Endothelial cell of umbilical vein (primary cell): ENCODE data around the gene URM1. TPM values are rescaled to one million over a fixed set of nuclear protein-coding genes. Genes with fewer than 3 reads are reported as not detected.

ENCODE experiments used
- BruUV-seq: library from RNA; stranded (reverse); fragments of 400-500 nt; replicated peaks from 2 replicates; lab custom pipeline; 2021; lab: Mats Ljungman, UMichigan
- CTCF ChIA-PET: fragments of 300-600, 350-600 bp; sonication (Branson Sonifier 250); formaldehyde crosslinking; loops from one replicate; lab custom pipeline; 2021; ENCODE audit warnings: antibody characterized with exemption, inconsistent platforms; lab: Charles Lee
- POLR2A ChIA-PET: fragments of 300-600, 350-600 bp; sonication (Branson Sonifier 250); formaldehyde crosslinking; loops from one replicate; lab custom pipeline; 2021; ENCODE audit warnings: antibody characterized with exemption, inconsistent platforms; lab: Charles Lee
- DNase-seq: peaks from one replicate; pipeline ENCODE4 v3.0.0-alpha.2; 2011; ENCODE audit warnings: low read depth, low spot score
- FAIRE-seq: peaks from 2 replicates; lab custom pipeline; 2011; peaks lifted over from hg19 to GRCh38; lab: Jason Lieb, UNC
- H2AFZ ChIP-seq: 2 replicates; pipeline ENCODE4 v1.6.0; 2012; ENCODE audit warnings: low read depth, low read length, control low read depth, inconsistent platforms
- H3K27ac ChIP-seq: 2 replicates; pipeline ENCODE4 v1.5.1; 2011; ENCODE audit warnings: low read depth, mild to moderate bottlenecking, control low read depth, low read length, moderate library complexity; ENCODE audit not compliant: insufficient read depth
- H3K27me3 ChIP-seq, 2 experiments: 2 replicates each; pipeline versions ENCODE4 v1.6.0 to v1.6.1; 2011; ENCODE audit warnings: low read length in 2 of 2, mixed read lengths in 1 of 2; ENCODE audit not compliant: control insufficient read depth in 2 of 2, insufficient read depth in 2 of 2
- H3K36me3 ChIP-seq, 2 experiments: 2 replicates in 1 of 2; 3 replicates in 1 of 2; pipeline ENCODE4 v1.5.1; 2011; ENCODE audit warnings: low read length in 2 of 2, mild to moderate bottlenecking in 1 of 2, moderate library complexity in 1 of 2; ENCODE audit not compliant: control insufficient read depth in 2 of 2, insufficient read depth in 2 of 2; ENCODE audit errors: extremely low read depth in 1 of 2
- H3K4me1 ChIP-seq: 3 replicates; pipeline ENCODE4 v1.5.1; 2011; ENCODE audit warnings: mild to moderate bottlenecking, low read length; ENCODE audit not compliant: control insufficient read depth, insufficient read depth; ENCODE audit errors: extremely low read depth
- H3K4me2 ChIP-seq: 2 replicates; pipeline ENCODE4 v1.6.1; 2011; ENCODE audit warnings: low read length, control low read depth, mixed read lengths; ENCODE audit not compliant: insufficient read depth
- H3K4me3 ChIP-seq, 3 experiments: fragments of 200-600 bp in 1 of 3; sonication (generic), shearing (Covaris generic) in 1 of 3; replicated peaks in 1 of 3; 2 replicates each; pipeline ENCODE4 v1.5.1; 2011 to 2016; ENCODE audit warnings: control low read depth in 3 of 3, low read length in 3 of 3, mild to moderate bottlenecking in 2 of 3, inconsistent platforms in 1 of 3, low read depth in 1 of 3, moderate library complexity in 1 of 3; ENCODE audit not compliant: insufficient read depth in 1 of 3
- H3K79me2 ChIP-seq: 2 replicates; pipeline ENCODE4 v1.6.0; 2012; ENCODE audit warnings: low read length, inconsistent platforms; ENCODE audit not compliant: control insufficient read depth, insufficient read depth
- H3K9ac ChIP-seq: replicated peaks from 2 replicates; pipeline ENCODE3; 2011; ENCODE audit warnings: low read length, control low read depth; ENCODE audit not compliant: insufficient read depth; ENCODE audit errors: extremely low read depth
- H3K9me1 ChIP-seq: replicated peaks from 3 replicates; pipeline ENCODE4 v1.6.0; 2011; ENCODE audit warnings: mild to moderate bottlenecking, low read length; ENCODE audit not compliant: control insufficient read depth, insufficient read depth; ENCODE audit errors: extremely low read depth
- H3K9me3 ChIP-seq: replicated peaks from 2 replicates; pipeline ENCODE4 v1.5.1; 2012; ENCODE audit warnings: low read length, inconsistent platforms; ENCODE audit not compliant: control insufficient read depth, insufficient read depth
- H4K20me1 ChIP-seq: replicated peaks from 2 replicates; pipeline ENCODE3; 2011; ENCODE audit warnings: mild to moderate bottlenecking, low read length; ENCODE audit not compliant: control insufficient read depth, insufficient read depth; ENCODE audit errors: extremely low read depth
- EZH2 ChIP-seq: IDR thresholded peaks from 2 replicates; pipeline ENCODE4 v1.6.1; 2012; ENCODE audit warnings: borderline replicate concordance, low read depth, mild to moderate bottlenecking, moderate library complexity, low read length, inconsistent platforms; ENCODE audit not compliant: severe bottlenecking
- FOS ChIP-seq: IDR thresholded peaks from 2 replicates; pipeline ENCODE4 v1.6.1; 2011; ENCODE audit warnings: mild to moderate bottlenecking, low read length, moderate library complexity, borderline replicate concordance; ENCODE audit not compliant: insufficient read depth
- GATA2 ChIP-seq: IDR thresholded peaks from 2 replicates; pipeline ENCODE4 v1.7.0; 2011; ENCODE audit warnings: low read depth, mild to moderate bottlenecking, moderate library complexity, mixed read lengths, low read length; ENCODE audit not compliant: insufficient read length, insufficient read depth
- JUN ChIP-seq: IDR thresholded peaks from 2 replicates; pipeline ENCODE4 v1.6.1; 2011; ENCODE audit warnings: borderline replicate concordance, low read depth; ENCODE audit not compliant: insufficient read length, insufficient read depth
- MYC ChIP-seq: IDR thresholded peaks from one replicate; pipeline ENCODE4 v1.6.1; 2011; ENCODE audit warnings: mild to moderate bottlenecking, low read depth, low read length
- POLR2A ChIP-seq: IDR thresholded peaks from 2 replicates; pipeline ENCODE4 v1.6.1; 2012; ENCODE audit warnings: low read depth, mild to moderate bottlenecking, control low read depth, low read length
- POLR2AphosphoS5 ChIP-seq: IDR thresholded peaks from 2 replicates; pipeline ENCODE4 v1.6.1; 2012; ENCODE audit warnings: low read depth, mild to moderate bottlenecking, control low read depth, low read length, moderate library complexity; ENCODE audit not compliant: insufficient read depth
- dilution Hi-C: fragments of 300-500 bp; cut with MboI; formaldehyde crosslinking; loops from one replicate; pipeline ENCODE4 v1.15.0; 2019; ENCODE audit warnings: low sequenced_read_pairs; ENCODE audit not compliant: extremely low pct_ligation_motif_present
- intact Hi-C: fragments of 100-400 bp; cut with micrococcal nuclease; formaldehyde crosslinking; loops from one replicate; pipeline ENCODE4 v1.10.0; 2022
- polyA plus RNA-seq, 4 experiments: library from polyadenylated mRNA; depleted of rRNA in 3 of 4; stranded (reverse) in 3 of 4; unstranded in 1 of 4; fragments of >200 nt; gene quantifications; 2 replicates each; pipeline versions ENCODE4 v1.2.1 to v1.2.3, GENCODE V29; 2011 to 2012; ENCODE audit warnings: missing spikeins in 1 of 4
- total RNA-seq: library from RNA; stranded (reverse); gene quantifications from 2 replicates; pipeline ENCODE4 v1.2.3, GENCODE V29; 2021
- TF ChIP-seq, protein P1 (sequence below), 2 donors: IDR thresholded peaks; 1 replicate in 1 of 2; 2 replicates in 1 of 2; pipeline ENCODE4 v1.5.1; 2011; ENCODE audit warnings: low read length in 2 of 2, mild to moderate bottlenecking in 2 of 2, moderate library complexity in 2 of 2, control low read depth in 1 of 2, inconsistent platforms in 1 of 2, low read depth in 1 of 2; ENCODE audit not compliant: insufficient read depth in 1 of 2; ENCODE audit errors: extremely low read depth in 1 of 2
- TF ChIP-seq, protein P2 (sequence below): IDR thresholded peaks from 2 replicates; pipeline ENCODE4 v1.6.1; 2011; ENCODE audit not compliant: insufficient read depth, insufficient read length

The URM1 gene
- total and polyA plus RNA-seq, 2 donors (not counting 3 experiments of a cell fraction or from before 2014, with no cell fraction given): 86.5 to 100 TPM

DNA sequence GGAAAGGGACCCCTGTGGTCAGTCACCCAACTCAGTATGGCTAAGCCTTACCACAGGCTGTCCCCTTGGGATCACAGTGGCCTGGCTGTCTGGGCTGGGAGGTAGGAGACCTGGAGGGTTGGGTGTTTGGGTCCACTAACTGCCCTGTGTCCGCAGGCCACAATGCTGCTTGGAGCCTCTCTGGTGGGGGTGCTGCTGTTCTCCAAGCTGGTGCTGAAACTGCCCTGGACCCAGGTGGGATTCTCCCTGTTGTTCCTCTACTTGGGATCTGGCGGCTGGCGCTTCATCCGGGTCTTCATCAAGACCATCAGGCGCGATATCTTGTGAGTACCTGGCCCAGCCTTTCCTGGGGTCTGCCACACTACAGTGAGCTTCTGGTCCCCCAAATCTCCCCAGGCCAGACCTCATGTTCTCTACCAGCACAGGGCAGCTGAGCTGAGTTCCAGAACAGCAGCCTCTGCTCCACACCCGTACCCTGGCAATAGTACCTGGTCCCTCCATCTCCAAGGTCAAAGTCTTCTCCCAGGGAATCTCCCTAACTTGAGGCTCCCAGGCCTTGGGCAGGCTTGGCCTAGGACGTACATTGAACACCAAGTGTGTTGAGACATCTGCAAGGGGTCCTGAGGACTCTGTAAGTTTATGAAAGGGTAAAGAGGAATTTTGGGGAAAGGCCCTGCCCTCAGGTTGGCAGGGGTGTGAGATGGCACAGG is 28.0 kb upstream of the URM1 start:
- POLR2A ChIA-PET: no interaction called here
- dilution Hi-C loops: no loop called here
- Histone ChIP-seq H3K9me3 (no peaks in the 10 kb centered on the region), H3K27me3 (no peaks in the 10 kb centered on the region), H3K79me2 (peaks cover 6% of the 10 kb centered on the region), H3K4me2 (no peak overlapping the region), H4K20me1 (no peaks in the 10 kb centered on the region), H3K27ac (no peak overlapping the region), H3K4me1 (peaks cover 7% of the 10 kb centered on the region), H3K4me3 (no peak overlapping the region), H3K9ac (no peak overlapping the region), H3K36me3 (peaks cover 2 to 28% of the 10 kb centered on the region in 2 experiments), H2AFZ (no peak overlapping the region), H3K9me1 (no peaks in the 10 kb centered on the region)
- intact Hi-C loops: loop anchor here (5.0 kb wide), 1 partner anchor 161 kb away; no protein-coding TSS in a partner anchor
- FAIRE-seq (no peak), DNase-seq (no peak)
- BruUV-seq: no TSS peak
- CTCF ChIA-PET: no interaction called here
- TF ChIP-seq FOS (no peak), POLR2AphosphoS5 (no peak), POLR2A (no peak), GATA2 (no peak), MYC (no peak), EZH2 (no peak), JUN (no peak)
- TF ChIP-seq, protein P1, sequence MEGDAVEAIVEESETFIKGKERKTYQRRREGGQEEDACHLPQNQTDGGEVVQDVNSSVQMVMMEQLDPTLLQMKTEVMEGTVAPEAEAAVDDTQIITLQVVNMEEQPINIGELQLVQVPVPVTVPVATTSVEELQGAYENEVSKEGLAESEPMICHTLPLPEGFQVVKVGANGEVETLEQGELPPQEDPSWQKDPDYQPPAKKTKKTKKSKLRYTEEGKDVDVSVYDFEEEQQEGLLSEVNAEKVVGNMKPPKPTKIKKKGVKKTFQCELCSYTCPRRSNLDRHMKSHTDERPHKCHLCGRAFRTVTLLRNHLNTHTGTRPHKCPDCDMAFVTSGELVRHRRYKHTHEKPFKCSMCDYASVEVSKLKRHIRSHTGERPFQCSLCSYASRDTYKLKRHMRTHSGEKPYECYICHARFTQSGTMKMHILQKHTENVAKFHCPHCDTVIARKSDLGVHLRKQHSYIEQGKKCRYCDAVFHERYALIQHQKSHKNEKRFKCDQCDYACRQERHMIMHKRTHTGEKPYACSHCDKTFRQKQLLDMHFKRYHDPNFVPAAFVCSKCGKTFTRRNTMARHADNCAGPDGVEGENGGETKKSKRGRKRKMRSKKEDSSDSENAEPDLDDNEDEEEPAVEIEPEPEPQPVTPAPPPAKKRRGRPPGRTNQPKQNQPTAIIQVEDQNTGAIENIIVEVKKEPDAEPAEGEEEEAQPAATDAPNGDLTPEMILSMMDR (IDR thresholded peaks at IDR 0.05; ENCODE audit: extremely low read depth in 1 of 2, insufficient read depth in 1 of 2, low read depth in 1 of 2, low read length in 2 of 2): no peak
- TF ChIP-seq, protein P2, sequence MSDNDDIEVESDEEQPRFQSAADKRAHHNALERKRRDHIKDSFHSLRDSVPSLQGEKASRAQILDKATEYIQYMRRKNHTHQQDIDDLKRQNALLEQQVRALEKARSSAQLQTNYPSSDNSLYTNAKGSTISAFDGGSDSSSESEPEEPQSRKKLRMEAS: no peak
